BJ (cell line): Measurements from ENCODE around the gene CHRND. TPM values are rescaled to one million over a fixed set of nuclear protein-coding genes. Genes with fewer than 3 reads are reported as not detected.

ENCODE experiments used
- CTCF ChIA-PET: fragments of 350-600 bp; formaldehyde crosslinking; extraction: SDS; loops from one replicate; lab custom pipeline; 2021; ENCODE audit warnings: antibody characterized with exemption, inconsistent platforms; lab: Yijun Ruan, JAX
- POLR2A ChIA-PET: fragments of 300-600 bp; sonication (Branson Sonifier 250); formaldehyde crosslinking; extraction: SDS; loops from one replicate; lab custom pipeline; 2021; ENCODE audit warnings: antibody characterized with exemption; lab: Charles Lee
- DNase-seq: peaks from one replicate; pipeline ENCODE4 v3.0.0-alpha.2; 2011; ENCODE audit warnings: low read depth
- H3K27me3 ChIP-seq: 2 replicates; pipeline ENCODE4 v1.6.0; 2011; ENCODE audit warnings: low read length; ENCODE audit not compliant: control insufficient read depth, insufficient read depth
- H3K36me3 ChIP-seq: 2 replicates; pipeline ENCODE4 v1.5.1; 2011; ENCODE audit warnings: low read length; ENCODE audit not compliant: control insufficient read depth, insufficient read depth
- H3K4me3 ChIP-seq: 2 replicates; pipeline ENCODE4 v1.5.1; 2011; ENCODE audit warnings: low read depth, mild to moderate bottlenecking, control low read depth, low read length
- CTCF ChIP-seq: IDR thresholded peaks from 2 replicates; pipeline ENCODE4 v1.5.1; 2011; ENCODE audit warnings: low read depth, mild to moderate bottlenecking, control low read depth, inconsistent platforms, low read length, moderate library complexity; ENCODE audit not compliant: insufficient read depth
- polyA plus RNA-seq: library from polyadenylated mRNA; depleted of rRNA; stranded (reverse); fragments of >200 nt; gene quantifications from 2 replicates; pipeline ENCODE4 v1.2.3, GENCODE V29; 2011

Gene CHRND
- polyA plus RNA-seq, 1 experiment: not detected

GRCh38 chr2:232521959-232522622 lies 3.9 kb upstream of the CHRND start:
- H3K36me3 ChIP-seq: no peaks in the 10 kb centered on the region
- H3K4me3 ChIP-seq: no peak overlapping the region
- peak; percentile 27; the same call in 1 of the 2 replicates for TF ChIP-seq CTCF
- CTCF ChIA-PET: interaction anchor here (0.6 to 4.1 kb wide), 18 partner anchors 10 to 676 kb away, joined by 3 to 29 read pairs (median 4); partner anchors contain the start of gene ALPI
- DNase-seq: no peak
- H3K27me3 ChIP-seq: peaks cover 35% of the 10 kb centered on the region
- POLR2A ChIA-PET: no interaction called here

GRCh38 chr2:232522623-232523401 lies 3.1 kb upstream of the CHRND start:
- TF ChIP-seq CTCF: no peak
- H3K36me3 ChIP-seq: no peaks in the 10 kb centered on the region
- peaks cover 36% of the 10 kb centered on the region for H3K27me3 ChIP-seq
- no peak for DNase-seq
- ChIA-PET CTCF (interaction anchor here (0.6 to 4.1 kb wide), 17 partner anchors 10 to 675 kb away, joined by 3 to 29 read pairs (median 5); partner anchors contain the start of genes EIF4E2 and TIGD1), POLR2A (no interaction called here)
- H3K4me3 ChIP-seq: no peak overlapping the region

- ChIA-PET CTCF (interaction anchor here (0.9 to 4.1 kb wide), 8 partner anchors 9 to 623 kb away, joined by 3 to 29 read pairs (median 8); partner anchors contain the start of genes EIF4E2 and TIGD1), POLR2A (no interaction called here)
- Histone ChIP-seq H3K4me3 (no peak overlapping the region), H3K36me3 (no peaks in the 10 kb centered on the region), H3K27me3 (peaks cover 36% of the 10 kb centered on the region)
- DNase-seq: no peak
- no peak for TF ChIP-seq CTCF
Measured at GRCh38 chr2:232523402-232523681, 2.6 kb upstream of the CHRND start.

- peaks cover 36% of the 10 kb centered on the region for H3K27me3 ChIP-seq
- 0 out of 2 replicates have a peak, but pooled peaks have one; percentile 16 for TF ChIP-seq CTCF
- H3K36me3 ChIP-seq: no peaks in the 10 kb centered on the region
- ChIA-PET POLR2A (no interaction called here), CTCF (interaction anchor here (0.9 to 4.1 kb wide), 8 partner anchors 9 to 624 kb away, joined by 3 to 29 read pairs (median 8); partner anchors contain the start of genes EIF4E2 and TIGD1)
- no peak for DNase-seq
- no peak overlapping the region for H3K4me3 ChIP-seq
Measured at GRCh38 chr2:232523682-232524597, 2.0 kb upstream of the CHRND start.
